CD14-positive monocyte (primary cell): ENCODE measurements around the gene AMBRA1. TPM values are rescaled to one million over a fixed set of nuclear protein-coding genes. Genes with fewer than 3 reads are reported as not detected.

Experiments used
- DNase-seq, 3 donors: peaks; one replicate each; pipeline ENCODE4 v3.0.0-alpha.2; 2011 to 2022
- H2AFZ ChIP-seq: 2 replicates; pipeline ENCODE4 v1.6.0; 2012; ENCODE audit warnings: mild to moderate bottlenecking, low read depth, low read length, inconsistent platforms; ENCODE audit not compliant: insufficient read depth, poor library complexity, severe bottlenecking
- H3K27ac ChIP-seq, 2 donors: 1 replicate in 1 of 2; 2 replicates in 1 of 2; pipeline ENCODE4 v1.5.1; 2012 to 2013; ENCODE audit warnings: low read length in 2 of 2, control low read depth in 1 of 2, inconsistent platforms in 1 of 2, low read depth in 1 of 2, mild to moderate bottlenecking in 1 of 2
- H3K27me3 ChIP-seq, 2 donors: one replicate each; pipeline versions ENCODE4 v1.6.0 to v1.6.1; 2011 to 2013; ENCODE audit warnings: low read length in 2 of 2; ENCODE audit not compliant: control insufficient read depth in 2 of 2, insufficient read depth in 2 of 2
- H3K36me3 ChIP-seq, 2 donors: replicated peaks in 1 of 2; 1 replicate in 1 of 2; 2 replicates in 1 of 2; pipeline versions ENCODE4 v1.5.1 to v1.6.1; 2012 to 2013; ENCODE audit warnings: low read length in 2 of 2, control low read depth in 1 of 2, inconsistent platforms in 1 of 2, mild to moderate bottlenecking in 1 of 2; ENCODE audit not compliant: insufficient read depth in 2 of 2, control insufficient read depth in 1 of 2
- H3K4me1 ChIP-seq, 2 donors: 1 replicate in 1 of 2; 2 replicates in 1 of 2; pipeline versions ENCODE4 v1.5.1 to v1.6.1; 2012 to 2013; ENCODE audit warnings: low read length in 2 of 2, control low read depth in 1 of 2, inconsistent platforms in 1 of 2, mild to moderate bottlenecking in 1 of 2, moderate library complexity in 1 of 2; ENCODE audit not compliant: insufficient read depth in 2 of 2, control insufficient read depth in 1 of 2
- H3K4me2 ChIP-seq: replicated peaks from 2 replicates; pipeline ENCODE3; 2012; ENCODE audit warnings: low read length, moderate library complexity, mild to moderate bottlenecking; ENCODE audit not compliant: poor library complexity, severe bottlenecking; ENCODE audit errors: extremely low read depth
- H3K4me3 ChIP-seq, 3 experiments: fragments of 200-600 bp in 1 of 3; sonication (generic) in 1 of 3; replicated peaks in 1 of 3; 1 replicate in 2 of 3; 2 replicates in 1 of 3; pipeline ENCODE4 v1.5.1; 2011 to 2013; ENCODE audit warnings: low read length in 3 of 3, mild to moderate bottlenecking in 3 of 3, control low read depth in 2 of 3, low read depth in 2 of 3, inconsistent platforms in 1 of 3, moderate library complexity in 1 of 3
- H3K79me2 ChIP-seq: 2 replicates; pipeline ENCODE4 v1.6.0; 2012; ENCODE audit warnings: mild to moderate bottlenecking, control low read depth, inconsistent platforms, low read length, moderate library complexity; ENCODE audit not compliant: insufficient read depth
- H3K9ac ChIP-seq: 2 replicates; pipeline ENCODE4 v1.6.0; 2017; ENCODE audit warnings: low read length, mild to moderate bottlenecking; ENCODE audit not compliant: insufficient read depth, poor library complexity, severe bottlenecking
- H3K9me3 ChIP-seq, 2 donors: replicated peaks in 1 of 2; 1 replicate in 1 of 2; 2 replicates in 1 of 2; pipeline versions ENCODE4 v1.5.1 to v1.6.1; 2012 to 2013; ENCODE audit warnings: low read length in 2 of 2, control low read depth in 1 of 2; ENCODE audit not compliant: control insufficient read depth in 1 of 2, insufficient read depth in 1 of 2
- H4K20me1 ChIP-seq: 2 replicates; pipeline ENCODE4 v1.6.0; 2012; ENCODE audit warnings: mild to moderate bottlenecking, low read length, control low read depth, moderate library complexity; ENCODE audit not compliant: insufficient read depth
- H3K27ac Mint-ChIP-seq, 7 donors: one replicate each; pipeline ENCODE4 v1.8.0; 2020; ENCODE audit warnings: mild to moderate bottlenecking in 7 of 7, mixed read lengths in 7 of 7, moderate library complexity in 6 of 7, inconsistent platforms in 2 of 7
- H3K27me3 Mint-ChIP-seq, 3 donors: one replicate each; pipeline ENCODE4 v1.8.0; 2021 to 2022; ENCODE audit warnings: low read depth in 3 of 3, mild to moderate bottlenecking in 3 of 3, mixed read lengths in 3 of 3, moderate library complexity in 3 of 3, inconsistent platforms in 1 of 3
- H3K36me3 Mint-ChIP-seq, 2 donors: one replicate each; pipeline ENCODE4 v1.8.0; 2020; ENCODE audit warnings: mixed read lengths in 2 of 2, inconsistent platforms in 1 of 2, mild to moderate bottlenecking in 1 of 2
- H3K4me1 Mint-ChIP-seq: one replicate; pipeline ENCODE4 v1.8.0; 2020; ENCODE audit warnings: mild to moderate bottlenecking, mixed read lengths
- H3K4me3 Mint-ChIP-seq, 2 donors: one replicate each; pipeline ENCODE4 v1.8.0; 2020; ENCODE audit warnings: mild to moderate bottlenecking in 2 of 2, mixed read lengths in 2 of 2, moderate library complexity in 1 of 2
- H3K9me3 Mint-ChIP-seq, 7 donors: one replicate each; pipeline ENCODE4 v1.8.0; 2020 to 2022; ENCODE audit warnings: mixed read lengths in 7 of 7, mild to moderate bottlenecking in 6 of 7, moderate library complexity in 6 of 7, inconsistent platforms in 2 of 7
- WGBS: methylation state at CpG from one replicate; pipeline ENCODE4 v1.1.5; 2013; ENCODE audit warnings: missing lambda C conversion rate; ENCODE audit not compliant: insufficient coverage; 5-methylcytosine and 5-hydroxymethylcytosine counted together
- intact Hi-C, 2 donors: fragments of 100-400 bp; cut with micrococcal nuclease; formaldehyde crosslinking; loops; one replicate each; pipeline versions ENCODE4 v1.15.0 to v1.15.1; 2023
- polyA plus RNA-seq, 3 donors: library from polyadenylated mRNA; depleted of rRNA in 1 of 3; unstranded in 2 of 3; stranded (reverse) in 1 of 3; fragments of 300-500 nt in 2 of 3; fragments of >200 nt in 1 of 3; fragmentation: Illumina TruSeq in 2 of 3; gene quantifications; 1 replicate in 2 of 3; 2 replicates in 1 of 3; pipeline ENCODE4 v1.2.3, GENCODE V29; 2012 to 2021
- TF ChIP-seq, protein P1 (sequence below): fragments of 200-600 bp; IDR thresholded peaks from one replicate; pipeline ENCODE4 v1.8.0; 2022; ENCODE audit warnings: antibody characterized with exemption, mild to moderate bottlenecking

Gene AMBRA1
- polyA plus RNA-seq, 3 donors: 2.1 to 6.1 (median 3.8) TPM

DNA sequence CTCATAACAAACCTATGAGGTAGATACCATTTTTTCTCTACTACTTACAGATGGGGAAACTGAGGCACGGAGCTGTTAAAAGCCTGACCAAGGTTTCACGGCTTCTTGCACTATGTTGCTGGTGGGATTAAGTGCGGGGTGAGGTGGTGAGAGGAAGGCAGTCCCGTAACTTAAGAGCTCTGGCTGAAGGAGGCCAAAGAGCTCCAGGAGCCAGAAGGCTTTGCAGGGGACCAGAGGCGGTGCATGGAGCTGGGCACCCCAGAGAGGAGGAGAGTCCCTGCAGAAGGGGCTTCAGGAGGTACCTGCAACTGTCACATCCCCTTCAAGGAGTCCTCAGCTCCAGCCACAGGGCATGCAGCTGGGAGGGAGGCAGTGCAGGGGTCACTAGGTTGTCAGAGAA is 206.4 kb downstream of the AMBRA1 start:
- TF ChIP-seq, protein P1, sequence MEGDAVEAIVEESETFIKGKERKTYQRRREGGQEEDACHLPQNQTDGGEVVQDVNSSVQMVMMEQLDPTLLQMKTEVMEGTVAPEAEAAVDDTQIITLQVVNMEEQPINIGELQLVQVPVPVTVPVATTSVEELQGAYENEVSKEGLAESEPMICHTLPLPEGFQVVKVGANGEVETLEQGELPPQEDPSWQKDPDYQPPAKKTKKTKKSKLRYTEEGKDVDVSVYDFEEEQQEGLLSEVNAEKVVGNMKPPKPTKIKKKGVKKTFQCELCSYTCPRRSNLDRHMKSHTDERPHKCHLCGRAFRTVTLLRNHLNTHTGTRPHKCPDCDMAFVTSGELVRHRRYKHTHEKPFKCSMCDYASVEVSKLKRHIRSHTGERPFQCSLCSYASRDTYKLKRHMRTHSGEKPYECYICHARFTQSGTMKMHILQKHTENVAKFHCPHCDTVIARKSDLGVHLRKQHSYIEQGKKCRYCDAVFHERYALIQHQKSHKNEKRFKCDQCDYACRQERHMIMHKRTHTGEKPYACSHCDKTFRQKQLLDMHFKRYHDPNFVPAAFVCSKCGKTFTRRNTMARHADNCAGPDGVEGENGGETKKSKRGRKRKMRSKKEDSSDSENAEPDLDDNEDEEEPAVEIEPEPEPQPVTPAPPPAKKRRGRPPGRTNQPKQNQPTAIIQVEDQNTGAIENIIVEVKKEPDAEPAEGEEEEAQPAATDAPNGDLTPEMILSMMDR: no peak
- 100% methylated on average over 3 of the region's 5 CpGs for WGBS
- H3K9me3 Mint-ChIP-seq: peaks cover 0 to 15% (median 4%) of the 10 kb centered on the region in 7 donors
- Histone ChIP-seq H4K20me1 (peaks cover 44% of the 10 kb centered on the region), H3K4me3 (no peak overlapping the region), H3K36me3 (no peaks in the 10 kb centered on the region), H3K9me3 (peaks cover 3 to 23% of the 10 kb centered on the region in 2 donors), H3K27me3 (peaks cover 45 to 61% of the 10 kb centered on the region in 2 donors), H3K4me1 (peaks cover 23 to 48% of the 10 kb centered on the region in 2 donors), H3K9ac (no peak overlapping the region), H3K79me2 (no peaks in the 10 kb centered on the region), H3K27ac (no peak overlapping the region), H2AFZ (peak overlapping the region; percentile 46), H3K4me2 (no peak overlapping the region)
- no peak for DNase-seq
- H3K4me1 Mint-ChIP-seq: peaks cover 33% of the 10 kb centered on the region
- H3K36me3 Mint-ChIP-seq: no peaks in the 10 kb centered on the region
- H3K4me3 Mint-ChIP-seq: peak overlapping the region in 1 of 2 donors; percentile 69
- intact Hi-C loops: loop anchor here (10.0 kb wide), 2 partner anchors 147 to 227 kb away; partner anchors contain the start of genes ATG13 (in 1 of the 2) and HARBI1 (in 1 of the 2)
- H3K27ac Mint-ChIP-seq: no peak overlapping the region
- H3K27me3 Mint-ChIP-seq: peaks cover 62 to 90% (median 69%) of the 10 kb centered on the region in 3 donors

DNA sequence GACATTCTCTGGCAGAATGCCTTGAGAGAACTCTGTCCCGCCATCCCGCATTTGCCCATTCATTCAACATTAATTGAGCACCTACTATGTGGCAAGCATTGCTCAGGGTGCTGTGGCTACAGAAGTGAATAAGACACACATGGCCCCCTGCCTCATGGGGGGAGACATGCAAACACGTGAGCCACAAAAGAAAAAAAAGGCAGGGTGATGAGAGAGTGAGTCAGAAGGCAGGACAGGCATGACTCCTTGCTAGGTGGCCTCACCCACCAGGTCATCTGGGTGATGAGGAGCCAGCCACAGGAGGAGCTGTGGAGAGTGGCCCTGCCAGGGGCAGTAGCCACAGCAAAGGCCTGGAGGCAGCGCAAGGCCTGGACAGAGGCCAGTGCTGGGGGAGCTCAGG is 207.1 kb downstream of the AMBRA1 start:
- Histone ChIP-seq H3K9ac (no peak overlapping the region), H2AFZ (no peak overlapping the region), H3K4me1 (peaks cover 27 to 48% of the 10 kb centered on the region in 2 donors), H3K79me2 (no peaks in the 10 kb centered on the region), H3K9me3 (peaks cover 3 to 27% of the 10 kb centered on the region in 2 donors), H3K4me3 (no peak overlapping the region), H3K4me2 (no peak overlapping the region), H4K20me1 (peaks cover 51% of the 10 kb centered on the region), H3K27ac (no peak overlapping the region), H3K27me3 (peaks cover 49 to 66% of the 10 kb centered on the region in 2 donors), H3K36me3 (no peaks in the 10 kb centered on the region)
- Mint-ChIP-seq H3K4me3 (peak overlapping the region in 1 of 2 donors; percentile 39), H3K27me3 (peaks cover 68 to 95% (median 75%) of the 10 kb centered on the region in 3 donors), H3K9me3 (peaks cover 0 to 22% (median 4%) of the 10 kb centered on the region in 7 donors), H3K4me1 (peaks cover 37% of the 10 kb centered on the region), H3K27ac (no peak overlapping the region), H3K36me3 (peaks cover 0 to 3% of the 10 kb centered on the region in 2 donors)
- intact Hi-C loops: loop anchor here (10.0 kb wide), 2 partner anchors 148 to 228 kb away; partner anchors contain the start of genes ATG13 (in 1 of the 2) and HARBI1 (in 1 of the 2)
- TF ChIP-seq, protein P1: no peak
- DNase-seq: peak in 1 of 3 donors; percentile 50
- 80% methylated on average over 2 of the region's 4 CpGs for WGBS
